Common myeloid progenitor, CD34-positive (primary cell): ENCODE results near the gene TCTN3.
A peak's percentile ranks its signal among the peaks of the same experiment; 100 is the strongest.

Experiments used
- CTCF ChIA-PET: fragments of 350-600 bp; sonication (Branson Sonifier 250); formaldehyde crosslinking; loops from one replicate; lab custom pipeline; 2021; ENCODE audit warnings: antibody characterized with exemption; lab: Charles Lee
- POLR2A ChIA-PET: fragments of 350-600 bp; sonication (Branson Sonifier 250); formaldehyde crosslinking; loops from one replicate; lab custom pipeline; 2021; ENCODE audit warnings: antibody characterized with exemption; lab: Charles Lee
- DNase-seq, 3 donors: peaks; one replicate each; pipeline versions ENCODE4 v3.0.0 to v3.0.0-alpha.2; 2013
- H3K27ac ChIP-seq, 2 experiments: 1 replicate in 1 of 2; 2 replicates in 1 of 2; pipeline ENCODE4 v1.7.0; 2013; ENCODE audit warnings: inconsistent platforms in 2 of 2, low read length in 2 of 2, mild to moderate bottlenecking in 2 of 2, low read depth in 1 of 2, moderate library complexity in 1 of 2; ENCODE audit not compliant: severe bottlenecking in 2 of 2, insufficient read depth in 1 of 2, poor library complexity in 1 of 2
- H3K27me3 ChIP-seq, 5 experiments: replicated peaks in 2 of 5; 1 replicate in 3 of 5; 2 replicates in 2 of 5; pipeline versions ENCODE4 v1.6.1 to v1.7.0; 2013; ENCODE audit warnings: low read length in 4 of 5, mild to moderate bottlenecking in 2 of 5, moderate library complexity in 2 of 5, inconsistent platforms in 1 of 5; ENCODE audit not compliant: insufficient read depth in 5 of 5, control insufficient read depth in 4 of 5
- H3K36me3 ChIP-seq, 4 experiments: 1 replicate in 2 of 4; 2 replicates in 2 of 4; pipeline versions ENCODE4 v1.6.1 to v1.7.0; 2013; ENCODE audit warnings: low read length in 3 of 4, control low read depth in 1 of 4, mild to moderate bottlenecking in 1 of 4; ENCODE audit not compliant: control insufficient read depth in 4 of 4, insufficient read depth in 4 of 4
- H3K4me1 ChIP-seq, 4 experiments: 1 replicate in 3 of 4; 2 replicates in 1 of 4; pipeline versions ENCODE4 v1.6.1 to v1.7.1; 2013; ENCODE audit warnings: low read length in 3 of 4, mild to moderate bottlenecking in 3 of 4, control low read depth in 1 of 4, inconsistent platforms in 1 of 4, moderate library complexity in 1 of 4; ENCODE audit not compliant: control insufficient read depth in 4 of 4, insufficient read depth in 4 of 4; ENCODE audit errors: control extremely low read depth in 1 of 4
- H3K4me3 ChIP-seq, 7 experiments: 1 replicate in 4 of 7; 2 replicates in 3 of 7; pipeline versions ENCODE4 v1.5.1 to v1.7.0; 2013; ENCODE audit warnings: mild to moderate bottlenecking in 7 of 7, low read length in 6 of 7, moderate library complexity in 6 of 7, inconsistent platforms in 2 of 7, low read depth in 2 of 7, control low read depth in 1 of 7; ENCODE audit not compliant: insufficient read depth in 4 of 7, control insufficient read depth in 1 of 7; ENCODE audit errors: extremely low read depth in 1 of 7
- H3K9me3 ChIP-seq, 5 experiments: 1 replicate in 4 of 5; 2 replicates in 1 of 5; pipeline versions ENCODE4 v1.6.1 to v1.7.1; 2013; ENCODE audit warnings: low read length in 4 of 5, mild to moderate bottlenecking in 2 of 5, inconsistent platforms in 1 of 5, low read depth in 1 of 5, moderate library complexity in 1 of 5; ENCODE audit not compliant: control insufficient read depth in 4 of 5, insufficient read depth in 2 of 5; ENCODE audit errors: control extremely low read depth in 1 of 5
- WGBS: methylation state at CpG from one replicate; pipeline ENCODE4 v1.1.5; 2013; ENCODE audit not compliant: insufficient coverage; 5-methylcytosine and 5-hydroxymethylcytosine counted together

Gene TCTN3

GRCh38 chr10:95663496-95663895, 30.2 kb downstream of the TCTN3 start:
- Histone ChIP-seq H3K4me3 (no peak overlapping the region), H3K27me3 (no peaks in the 10 kb centered on the region), H3K4me1 (no peaks in the 10 kb centered on the region), H3K9me3 (no peaks in the 10 kb centered on the region), H3K36me3 (peaks cover 2 to 25% (median 15%) of the 10 kb centered on the region in 4 experiments), H3K27ac (no peak overlapping the region)
- 100% methylated on average over 1 of the region's 1 CpG for WGBS
- ChIA-PET CTCF (interaction anchor here (1.2 to 1.6 kb wide), 3 partner anchors 10 to 30 kb away, joined by 3 read pairs; partner anchors contain the start of gene TCTN3), POLR2A (no interaction called here)
- DNase-seq, result no peak

GRCh38 chr10:95661818-95662217, 31.9 kb downstream of the TCTN3 start:
- Histone ChIP-seq H3K4me3 (no peak overlapping the region), H3K9me3 (no peaks in the 10 kb centered on the region), H3K27ac (no peak overlapping the region), H3K36me3 (peaks cover 0 to 16% (median 13%) of the 10 kb centered on the region in 4 experiments), H3K27me3 (no peaks in the 10 kb centered on the region), H3K4me1 (peaks cover 0 to 3% (median 1%) of the 10 kb centered on the region in 4 experiments)
- no peak for DNase-seq
- no CpG with 5 or more reads among the region's 1 CpG for WGBS
- POLR2A ChIA-PET, result no interaction called here
- CTCF ChIA-PET, result interaction anchor here (1.3 kb wide), 1 partner anchor 32 kb away, joined by 3 read pairs; the partner anchor contains the start of gene TCTN3

GRCh38 chr10:95660283-95660682, 33.4 kb downstream of the TCTN3 start:
- Histone ChIP-seq H3K27me3 (no peaks in the 10 kb centered on the region), H3K27ac (no peak overlapping the region), H3K9me3 (no peaks in the 10 kb centered on the region), H3K4me1 (peaks cover 0 to 12% (median 8%) of the 10 kb centered on the region in 4 experiments), H3K36me3 (peaks cover 0 to 16% (median 12%) of the 10 kb centered on the region in 4 experiments), H3K4me3 (no peak overlapping the region)
- DNase-seq, result no peak
- ChIA-PET POLR2A (no interaction called here), CTCF (interaction anchor here (1.0 kb wide), 1 partner anchor 29 kb away, joined by 3 read pairs; no protein-coding TSS in a partner anchor)

GRCh38 chr10:95657250-95657649, 36.5 kb downstream of the TCTN3 start:
- WGBS, result no CpG with 5 or more reads among the region's 1 CpG
- DNase-seq, result no peak
- peaks cover 7 to 13% (median 9%) of the 10 kb centered on the region in 4 experiments for H3K4me1 ChIP-seq
- H3K36me3 ChIP-seq, result peaks cover 4 to 10% (median 7%) of the 10 kb centered on the region in 4 experiments
- H3K27me3 ChIP-seq, result no peaks in the 10 kb centered on the region
- POLR2A ChIA-PET, result no interaction called here
- CTCF ChIA-PET, result no interaction called here
- peak overlapping the region in 5 of 7 experiments; percentile 65 to 91 (median 87) for H3K4me3 ChIP-seq
- no peaks in the 10 kb centered on the region for H3K9me3 ChIP-seq
- no peak overlapping the region for H3K27ac ChIP-seq

- peak within 1 kb of the TSS in 1 of 2 experiments; percentile 65 for H3K27ac ChIP-seq
- peaks cover 0 to 4% (median 3%) of the 10 kb centered on the region in 5 experiments for H3K9me3 ChIP-seq
- WGBS, result 0% methylated on average over 62 of the region's 83 CpGs
- DNase-seq, result peak; percentile 93 to 97 (median 96)
- peaks cover 7 to 13% (median 9%) of the 10 kb centered on the region in 4 experiments for H3K4me1 ChIP-seq
- H3K36me3 ChIP-seq, result peaks cover 9 to 17% (median 13%) of the 10 kb centered on the region in 4 experiments
- POLR2A ChIA-PET, result no interaction called here
- peak within 1 kb of the TSS; percentile 65 to 91 (median 83) for H3K4me3 ChIP-seq
- CTCF ChIA-PET, result no interaction called here
- no peaks in the 10 kb centered on the region for H3K27me3 ChIP-seq
Observed at GRCh38 chr10:95656291-95657164, 37.2 kb downstream of the TCTN3 start, which contains the start of gene ALDH18A1. TSS of gene ALDH18A1 (minus strand) at chr10:95656711. CDS start at chr10:95653377, 3,334 bp downstream.

GRCh38 chr10:95655571-95656290, 38.0 kb downstream of the TCTN3 start:
- Histone ChIP-seq H3K4me3 (peak overlapping the region; percentile 65 to 91 (median 83)), H3K27ac (peak overlapping the region in 1 of 2 experiments; percentile 32), H3K27me3 (no peaks in the 10 kb centered on the region), H3K36me3 (peaks cover 11 to 24% (median 19%) of the 10 kb centered on the region in 4 experiments), H3K9me3 (peaks cover 0 to 8% (median 7%) of the 10 kb centered on the region in 5 experiments), H3K4me1 (peaks cover 7 to 13% (median 9%) of the 10 kb centered on the region in 4 experiments)
- ChIA-PET POLR2A (no interaction called here), CTCF (no interaction called here)
- peak; percentile 5 to 60 (median 46) for DNase-seq
- 67% methylated on average over 3 of the region's 23 CpGs for WGBS
